Mesodermal cell (in vitro differentiated cells): ENCODE data around the gene ATP1A1.

Experiments
- H3K27ac ChIP-seq: 2 replicates; pipeline ENCODE4 v1.7.0; 2013; ENCODE audit warnings: mild to moderate bottlenecking, low read depth, low read length, moderate library complexity; ENCODE audit not compliant: severe bottlenecking
- H3K36me3 ChIP-seq: 2 replicates; pipeline ENCODE4 v1.7.1; 2013; ENCODE audit warnings: mild to moderate bottlenecking, low read length, moderate library complexity; ENCODE audit not compliant: control insufficient read depth, insufficient read depth
- H3K4me1 ChIP-seq: one replicate; pipeline ENCODE4 v1.7.1; 2013; ENCODE audit warnings: mild to moderate bottlenecking, low read length; ENCODE audit not compliant: insufficient read depth, control insufficient read depth, poor library complexity, severe bottlenecking
- H3K4me3 ChIP-seq: 2 replicates; pipeline ENCODE4 v1.7.0; 2013; ENCODE audit warnings: low read length, control low read depth, mild to moderate bottlenecking; ENCODE audit not compliant: insufficient read depth, poor library complexity, severe bottlenecking; ENCODE audit errors: extremely low read depth
- H3K9me3 ChIP-seq: 2 replicates; pipeline ENCODE4 v1.7.1; 2013; ENCODE audit warnings: mild to moderate bottlenecking, low read length, moderate library complexity; ENCODE audit not compliant: control insufficient read depth
- WGBS, 2 experiments: methylation state at CpG; one replicate each; pipeline ENCODE4 v1.1.5; 2013; ENCODE audit warnings: missing lambda C conversion rate in 2 of 2; ENCODE audit not compliant: insufficient coverage in 2 of 2; 5-methylcytosine and 5-hydroxymethylcytosine counted together

The ATP1A1 gene

GRCh38 chr1:116332451-116332850, 40.6 kb upstream of the ATP1A1 start:
- WGBS, 2 experiments: 97 to 100% methylated on average over 1 to 3 of the region's 3 CpGs

GRCh38 chr1:116333171-116334014, 39.7 kb upstream of the ATP1A1 start:
- Histone ChIP-seq H3K4me1 (peaks cover 16% of the 10 kb centered on the region), H3K4me3 (no peak overlapping the region), H3K36me3 (no peaks in the 10 kb centered on the region), H3K9me3 (no peaks in the 10 kb centered on the region), H3K27ac (no peak overlapping the region)
- WGBS, 2 experiments: 88 to 94% methylated on average over 4 of the region's 5 CpGs

More at GRCh38 chr1:116332451-116332850, 40.6 kb upstream of the ATP1A1 start:
- no peak overlapping the region for H3K27ac ChIP-seq
- no peak overlapping the region for H3K4me3 ChIP-seq
- no peaks in the 10 kb centered on the region for H3K9me3 ChIP-seq
- H3K36me3 ChIP-seq: no peaks in the 10 kb centered on the region
- peaks cover 16% of the 10 kb centered on the region for H3K4me1 ChIP-seq

GRCh38 chr1:116334015-116334547, 39.0 kb upstream of the ATP1A1 start:
- H3K27ac ChIP-seq: no peak overlapping the region
- WGBS, 2 experiments: 100% methylated on average over 2 of the region's 2 CpGs; no CpG with 5 or more reads in 1 of the 2 experiments
- H3K4me3 ChIP-seq: no peak overlapping the region
- H3K4me1 ChIP-seq: peaks cover 16% of the 10 kb centered on the region
- H3K36me3 ChIP-seq: no peaks in the 10 kb centered on the region
- H3K9me3 ChIP-seq: no peaks in the 10 kb centered on the region

GRCh38 chr1:116334868-116335635, 38.0 kb upstream of the ATP1A1 start:
- no peaks in the 10 kb centered on the region for H3K9me3 ChIP-seq
- peaks cover 16% of the 10 kb centered on the region for H3K4me1 ChIP-seq
- peak overlapping the region; percentile 11 for H3K27ac ChIP-seq
- H3K36me3 ChIP-seq: no peaks in the 10 kb centered on the region
- H3K4me3 ChIP-seq: no peak overlapping the region
- 64 to 72% methylated on average over 8 to 9 of the region's 9 CpGs for WGBS, 2 experiments

- no peak overlapping the region for H3K4me3 ChIP-seq
- H3K36me3 ChIP-seq: no peaks in the 10 kb centered on the region
- H3K9me3 ChIP-seq: no peaks in the 10 kb centered on the region
- H3K27ac ChIP-seq: no peak overlapping the region
- WGBS, 2 experiments: 87 to 93% methylated on average over 5 to 8 of the region's 11 CpGs
- peaks cover 16% of the 10 kb centered on the region for H3K4me1 ChIP-seq
These were observed 37.0 kb upstream of the ATP1A1 start for GRCh38 chr1:116335850-116336624.

GRCh38 chr1:116337398-116337797, 35.6 kb upstream of the ATP1A1 start:
- H3K27ac ChIP-seq: no peak overlapping the region
- 94 to 96% methylated on average over 7 of the region's 7 CpGs for WGBS, 2 experiments
- no peaks in the 10 kb centered on the region for H3K9me3 ChIP-seq
- no peak overlapping the region for H3K4me3 ChIP-seq
- no peaks in the 10 kb centered on the region for H3K36me3 ChIP-seq
- peaks cover 16% of the 10 kb centered on the region for H3K4me1 ChIP-seq

GRCh38 chr1:116338400-116338799, 34.6 kb upstream of the ATP1A1 start:
- Histone ChIP-seq H3K9me3 (no peaks in the 10 kb centered on the region), H3K36me3 (no peaks in the 10 kb centered on the region), H3K27ac (no peak overlapping the region), H3K4me3 (no peak overlapping the region), H3K4me1 (peaks cover 16% of the 10 kb centered on the region)
- 60% methylated on average over 1 of the region's 2 CpGs; no CpG with 5 or more reads in 1 of the 2 experiments for WGBS, 2 experiments

GRCh38 chr1:116340506-116341231, 32.4 kb upstream of the ATP1A1 start:
- H3K4me3 ChIP-seq: no peak overlapping the region
- 70 to 92% methylated on average over 2 of the region's 2 CpGs for WGBS, 2 experiments
- H3K9me3 ChIP-seq: no peaks in the 10 kb centered on the region

GRCh38 chr1:116343019-116343418, 30.0 kb upstream of the ATP1A1 start:
- H3K9me3 ChIP-seq: no peaks in the 10 kb centered on the region
- H3K36me3 ChIP-seq: no peaks in the 10 kb centered on the region
- H3K4me1 ChIP-seq: no peaks in the 10 kb centered on the region
- 96 to 100% methylated on average over 1 to 3 of the region's 4 CpGs for WGBS, 2 experiments
- no peak overlapping the region for H3K27ac ChIP-seq
- no peak overlapping the region for H3K4me3 ChIP-seq

More at GRCh38 chr1:116340506-116341231, 32.4 kb upstream of the ATP1A1 start:
- H3K4me1 ChIP-seq: no peaks in the 10 kb centered on the region
- no peaks in the 10 kb centered on the region for H3K36me3 ChIP-seq
- H3K27ac ChIP-seq: no peak overlapping the region

GRCh38 chr1:116345011-116345410, 28.0 kb upstream of the ATP1A1 start:
- Histone ChIP-seq H3K27ac (no peak overlapping the region), H3K36me3 (no peaks in the 10 kb centered on the region), H3K4me1 (no peaks in the 10 kb centered on the region), H3K4me3 (no peak overlapping the region), H3K9me3 (no peaks in the 10 kb centered on the region)
- no CpG with 5 or more reads among the region's 1 CpG for WGBS, 2 experiments
